SK-N-MC (cell line): ENCODE results near the gene SLC66A1.
A peak's percentile ranks its signal among the peaks of the same experiment; 100 is the strongest.

Experiments used
- DNase-seq: peaks from one replicate; pipeline ENCODE4 v3.0.0-alpha.2; 2011; ENCODE audit warnings: low read depth, low spot score
- H3K27ac ChIP-seq: fragments of 200-600 bp; sonication (generic); 2 replicates; pipeline ENCODE4 v1.5.1; 2016; ENCODE audit warnings: mixed run types
- H3K36me3 ChIP-seq: fragments of 200-600 bp; sonication (generic); 2 replicates; pipeline ENCODE4 v1.6.1; 2017; ENCODE audit warnings: antibody characterized with exemption, low read length, mixed read lengths; ENCODE audit not compliant: insufficient read depth
- H3K4me3 ChIP-seq: fragments of 200-600 bp; sonication (generic); 2 replicates; pipeline ENCODE4 v1.5.1; 2016
- H3K9ac ChIP-seq: fragments of 200-600 bp; sonication (generic); 2 replicates; pipeline ENCODE4 v1.8.0; 2017; ENCODE audit warnings: mixed run types, mixed read lengths; ENCODE audit not compliant: insufficient read length
- H3K9me3 ChIP-seq: fragments of 200-600 bp; sonication (generic); 2 replicates; pipeline ENCODE4 v1.6.1; 2017; ENCODE audit warnings: low read depth, mild to moderate bottlenecking, antibody characterized with exemption, low read length, moderate library complexity, mixed read lengths
- EZH2 ChIP-seq: fragments of 200-600 bp; sonication (generic); IDR thresholded peaks from one replicate; pipeline ENCODE4 v1.6.1; 2017; ENCODE audit warnings: antibody characterized with exemption
- FOXP2 ChIP-seq: optimal IDR thresholded peaks from 2 replicates; pipeline ENCODE3; 2011; ENCODE audit warnings: mild to moderate bottlenecking, moderate library complexity; ENCODE audit not compliant: insufficient read depth; ENCODE audit errors: extremely low read length, control extremely low read depth
- POLR2AphosphoS5 ChIP-seq: IDR thresholded peaks from 2 replicates; pipeline ENCODE4 v1.6.1; 2012; ENCODE audit warnings: mild to moderate bottlenecking, low read depth, low read length, borderline replicate concordance

Gene SLC66A1

GRCh38 chr1:19359357-19359756, 47.2 kb downstream of the SLC66A1 start:
- Histone ChIP-seq H3K9me3 (no peaks in the 10 kb centered on the region), H3K4me3 (no peak overlapping the region), H3K36me3 (peaks cover 9% of the 10 kb centered on the region; the same call in 1 of the 2 replicates), H3K27ac (no peak overlapping the region), H3K9ac (no peak overlapping the region)
- DNase-seq = no peak
- TF ChIP-seq EZH2 (no peak), FOXP2 (no peak), POLR2AphosphoS5 (no peak)

DNA sequence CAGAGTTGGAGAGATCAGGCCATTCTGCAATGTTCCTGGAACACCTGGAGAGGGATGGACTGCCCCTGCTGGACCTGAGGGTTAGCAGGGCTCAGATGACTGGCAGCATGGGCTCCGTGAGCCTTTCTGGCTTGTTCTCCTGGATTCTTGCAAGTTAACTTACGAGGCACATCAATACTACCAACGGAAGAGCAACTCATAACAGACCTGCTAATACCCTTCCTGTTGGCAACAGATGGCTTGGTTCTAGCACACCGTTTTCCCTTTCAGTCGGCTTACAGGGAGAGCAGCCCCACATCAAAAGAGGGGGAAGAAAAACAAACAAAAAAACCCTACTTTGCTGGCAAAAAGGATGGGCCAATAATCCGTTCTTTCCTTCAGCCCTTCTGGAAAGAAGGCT, 47.9 kb downstream of the SLC66A1 start:
- H3K9ac ChIP-seq = no peak overlapping the region
- no peaks in the 10 kb centered on the region for H3K9me3 ChIP-seq
- no peak for DNase-seq
- no peak for TF ChIP-seq POLR2AphosphoS5
- no peak for TF ChIP-seq FOXP2
- no peak for TF ChIP-seq EZH2
- H3K27ac ChIP-seq = no peak overlapping the region
- peaks cover 9% of the 10 kb centered on the region; the same call in 1 of the 2 replicates for H3K36me3 ChIP-seq
- H3K4me3 ChIP-seq = no peak overlapping the region

DNA sequence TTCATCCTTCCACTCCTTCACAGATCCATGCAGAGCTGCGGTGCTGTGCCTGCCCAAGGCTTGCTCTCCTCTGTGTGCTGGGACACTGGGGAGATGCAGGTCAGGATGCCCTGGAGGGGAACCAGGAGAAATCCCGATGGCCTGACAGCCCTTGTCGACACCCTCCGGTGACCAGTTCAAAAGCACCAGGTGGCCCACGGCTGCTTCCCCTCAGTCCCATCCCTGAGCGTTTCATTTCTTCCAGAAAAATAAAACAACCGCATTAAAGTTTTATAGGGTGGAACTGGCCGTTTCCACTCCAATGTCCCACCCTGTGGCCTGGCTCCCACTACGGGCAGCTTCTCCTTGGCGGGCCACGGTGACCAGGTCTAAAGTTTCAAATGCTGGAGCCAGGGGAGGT, 48.3 kb downstream of the SLC66A1 start:
- Histone ChIP-seq H3K4me3 (no peak overlapping the region), H3K9ac (no peak overlapping the region), H3K36me3 (peaks cover 9% of the 10 kb centered on the region; the same call in 1 of the 2 replicates), H3K9me3 (no peaks in the 10 kb centered on the region), H3K27ac (no peak overlapping the region)
- no peak for DNase-seq
- no peak for TF ChIP-seq POLR2AphosphoS5
- TF ChIP-seq EZH2 = no peak
- TF ChIP-seq FOXP2 = no peak

GRCh38 chr1:19360843-19361610, 48.9 kb downstream of the SLC66A1 start:
- Histone ChIP-seq H3K4me3 (peak overlapping the region; percentile 26; the same call in 1 of the 2 replicates), H3K9ac (no peak overlapping the region), H3K27ac (peak overlapping the region; percentile 54), H3K36me3 (peaks cover 3% of the 10 kb centered on the region; the same call in 1 of the 2 replicates), H3K9me3 (no peaks in the 10 kb centered on the region)
- no peak for TF ChIP-seq FOXP2
- no peak for TF ChIP-seq POLR2AphosphoS5
- no peak for TF ChIP-seq EZH2
- DNase-seq = no peak

- H3K27ac ChIP-seq = peak overlapping the region; percentile 54
Observed at GRCh38 chr1:19361611-19362147, 49.6 kb downstream of the SLC66A1 start.

GRCh38 chr1:19363536-19364152, 51.5 kb downstream of the SLC66A1 start:
- Histone ChIP-seq H3K27ac (no peak overlapping the region), H3K9ac (no peak overlapping the region), H3K9me3 (no peaks in the 10 kb centered on the region), H3K4me3 (no peak overlapping the region), H3K36me3 (no peaks in the 10 kb centered on the region)
- DNase-seq = no peak
- TF ChIP-seq EZH2 (no peak), POLR2AphosphoS5 (no peak), FOXP2 (no peak)

More at GRCh38 chr1:19361611-19362147, 49.6 kb downstream of the SLC66A1 start:
- no peak for DNase-seq
- Histone ChIP-seq H3K9ac (peak overlapping the region; percentile 5), H3K4me3 (peak overlapping the region; percentile 26; the same call in 1 of the 2 replicates), H3K9me3 (no peaks in the 10 kb centered on the region), H3K36me3 (no peaks in the 10 kb centered on the region)
- no peak for TF ChIP-seq EZH2
- no peak for TF ChIP-seq FOXP2
- no peak for TF ChIP-seq POLR2AphosphoS5

DNA sequence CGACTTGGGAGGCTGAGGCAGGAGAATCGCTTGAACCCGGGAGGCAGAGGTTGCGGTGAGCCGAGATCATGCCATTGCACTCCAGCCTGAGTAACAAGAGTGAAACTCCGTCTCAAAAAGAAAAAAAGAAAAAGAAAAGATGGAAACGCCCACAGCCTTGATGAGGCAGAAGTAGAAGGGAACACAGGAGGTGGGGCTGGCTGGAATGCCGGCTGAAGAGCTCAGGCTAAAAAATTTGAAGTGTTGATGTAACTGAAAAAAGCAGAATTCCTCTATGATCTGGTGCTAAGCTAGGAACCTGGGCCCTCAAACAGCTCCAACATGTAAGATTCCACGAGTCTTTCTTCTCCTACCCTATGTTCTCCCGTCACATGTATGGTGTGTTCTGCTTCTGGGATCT, 53.6 kb downstream of the SLC66A1 start:
- H3K4me3 ChIP-seq = no peak overlapping the region
- no peaks in the 10 kb centered on the region for H3K9me3 ChIP-seq
- no peak for DNase-seq
- no peak overlapping the region for H3K9ac ChIP-seq
- TF ChIP-seq EZH2 (no peak), FOXP2 (no peak)
- no peak overlapping the region for H3K27ac ChIP-seq
- no peaks in the 10 kb centered on the region for H3K36me3 ChIP-seq

GRCh38 chr1:19366599-19367536, 54.7 kb downstream of the SLC66A1 start:
- DNase-seq = no peak
- Histone ChIP-seq H3K36me3 (no peaks in the 10 kb centered on the region), H3K27ac (no peak overlapping the region)

More at GRCh38 chr1:19366599-19367536, 54.7 kb downstream of the SLC66A1 start:
- no peaks in the 10 kb centered on the region for H3K9me3 ChIP-seq
- H3K9ac ChIP-seq = no peak overlapping the region
- no peak overlapping the region for H3K4me3 ChIP-seq
- TF ChIP-seq EZH2 (no peak), POLR2AphosphoS5 (no peak), FOXP2 (no peak)
